NCI-H1092 (cell line): Measurements from ENCODE around the gene MTCH2.
A peak's percentile ranks its signal among the peaks of the same experiment; 100 is the strongest.

Experiments
- DNase-seq: peaks from one replicate; lab custom pipeline; 2025; lab: John Stamatoyannopoulos, UW

The MTCH2 gene

DNA sequence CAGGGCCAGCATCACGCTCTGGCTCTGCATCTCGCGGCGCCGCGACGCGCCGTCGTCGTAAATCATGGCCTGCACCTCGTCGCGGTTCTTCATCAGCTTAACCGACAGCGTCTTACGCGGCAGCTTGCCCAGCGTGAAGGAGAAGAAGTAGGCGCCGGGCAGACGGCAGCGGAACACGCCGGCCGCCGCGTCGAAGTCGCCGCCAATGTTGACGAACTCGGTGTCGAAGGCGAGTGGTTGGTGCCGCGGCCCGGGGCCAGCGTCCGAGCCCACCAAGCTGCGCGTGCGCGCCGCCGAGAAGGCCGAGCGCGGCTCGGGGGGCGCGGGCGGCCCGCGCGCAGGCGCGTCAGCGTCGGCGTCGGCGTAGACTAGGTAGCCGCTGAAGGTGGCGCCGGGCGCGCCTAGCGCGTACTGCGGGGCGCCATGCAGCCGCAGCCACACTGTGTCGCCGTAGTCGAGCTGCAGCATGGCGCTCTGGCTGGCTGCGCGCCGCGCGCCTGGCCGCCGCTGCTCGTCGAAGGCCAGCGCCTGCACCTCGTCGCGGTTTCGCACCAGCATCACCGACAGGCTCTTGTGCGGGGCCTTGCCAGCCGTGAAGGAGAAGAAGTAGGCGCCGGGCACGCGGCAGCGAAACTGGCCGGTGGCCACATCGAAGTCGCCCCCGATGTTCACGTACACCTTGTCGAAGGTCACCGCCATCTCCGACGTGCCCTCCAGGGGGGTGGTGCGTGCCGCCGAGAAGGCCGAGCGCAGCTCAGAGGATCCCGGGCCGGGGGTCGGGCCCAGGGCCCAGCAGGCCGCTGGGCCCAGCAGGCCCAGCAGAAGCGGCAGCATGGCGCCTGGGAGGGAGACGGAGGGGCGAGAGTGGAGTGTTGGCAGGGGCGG, 52.1 kb downstream of the MTCH2 start:
- DNase-seq = no peak

DNA sequence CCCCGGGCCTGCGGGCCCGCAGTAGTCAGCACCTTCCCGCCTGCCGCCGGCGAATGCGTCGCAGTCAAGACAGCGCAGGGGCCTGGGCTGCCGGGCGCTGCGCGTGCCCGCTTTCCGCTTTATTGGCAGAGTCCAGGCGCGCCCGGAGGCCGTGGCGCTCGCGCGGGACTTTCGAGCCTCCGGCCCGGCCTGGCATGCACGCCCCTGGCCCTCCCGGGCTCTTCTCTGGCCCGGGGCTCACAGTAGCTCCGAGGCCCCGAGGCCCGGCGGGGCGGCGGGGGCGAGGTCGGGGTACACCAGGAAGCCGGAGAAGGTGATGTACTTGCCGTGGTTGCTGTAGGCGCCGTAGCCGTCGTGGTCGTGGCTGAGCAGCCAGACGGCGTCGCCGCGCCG, 52.8 kb downstream of the MTCH2 start:
- no peak for DNase-seq

DNA sequence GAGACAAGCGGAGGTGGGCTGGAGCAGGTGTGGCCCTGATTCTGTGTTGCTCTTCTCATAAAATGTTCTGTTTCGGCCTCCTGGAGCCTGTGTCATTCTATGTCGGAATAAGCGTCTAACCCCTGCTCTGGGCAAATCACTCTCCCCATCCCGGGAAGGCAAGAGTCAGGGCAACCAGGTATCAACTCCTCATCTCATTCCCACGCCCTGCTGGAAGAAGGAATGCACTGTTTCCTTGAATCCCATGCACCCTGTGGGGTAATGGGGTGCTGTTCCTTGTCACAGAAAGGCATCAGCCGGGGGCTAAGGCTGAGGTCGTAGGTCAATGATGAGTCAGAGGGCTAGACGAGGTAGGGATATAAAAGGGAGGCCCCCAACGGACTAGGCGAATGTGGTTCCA, 53.2 kb downstream of the MTCH2 start:
- no peak for DNase-seq

DNA sequence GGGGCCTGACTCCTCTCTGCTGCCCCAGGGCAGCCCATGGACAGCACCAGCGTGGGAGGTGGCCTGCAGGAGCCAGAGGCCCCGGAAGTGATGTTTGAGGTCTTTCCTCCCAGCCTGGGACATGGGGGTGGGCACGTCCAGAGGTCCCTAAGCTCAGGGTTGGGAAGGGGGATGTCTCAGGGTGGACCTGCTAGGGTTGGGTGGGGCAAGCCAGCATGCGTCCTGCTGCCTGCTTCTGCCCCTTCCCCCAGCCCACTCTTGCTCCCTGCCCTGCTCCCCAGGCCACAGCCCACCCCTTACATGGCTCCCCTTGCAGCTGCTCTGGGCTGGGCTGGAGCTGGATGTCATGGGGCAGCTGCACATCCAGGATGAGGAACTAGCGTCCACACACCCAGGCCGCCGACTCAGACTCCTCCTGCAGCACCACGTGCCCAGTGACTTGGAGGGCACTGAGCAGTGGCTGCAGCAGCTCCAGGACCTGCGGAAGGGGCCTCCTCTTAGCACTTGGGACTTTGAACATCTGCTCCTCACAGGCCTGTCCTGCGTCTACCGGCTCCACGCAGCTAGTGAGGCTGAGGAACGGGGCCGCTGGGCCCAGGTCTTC, 54.5 kb downstream of the MTCH2 start:
- DNase-seq = no peak

GRCh38 chr11:47587039-47587716, 55.2 kb downstream of the MTCH2 start:
- DNase-seq = no peak

DNA sequence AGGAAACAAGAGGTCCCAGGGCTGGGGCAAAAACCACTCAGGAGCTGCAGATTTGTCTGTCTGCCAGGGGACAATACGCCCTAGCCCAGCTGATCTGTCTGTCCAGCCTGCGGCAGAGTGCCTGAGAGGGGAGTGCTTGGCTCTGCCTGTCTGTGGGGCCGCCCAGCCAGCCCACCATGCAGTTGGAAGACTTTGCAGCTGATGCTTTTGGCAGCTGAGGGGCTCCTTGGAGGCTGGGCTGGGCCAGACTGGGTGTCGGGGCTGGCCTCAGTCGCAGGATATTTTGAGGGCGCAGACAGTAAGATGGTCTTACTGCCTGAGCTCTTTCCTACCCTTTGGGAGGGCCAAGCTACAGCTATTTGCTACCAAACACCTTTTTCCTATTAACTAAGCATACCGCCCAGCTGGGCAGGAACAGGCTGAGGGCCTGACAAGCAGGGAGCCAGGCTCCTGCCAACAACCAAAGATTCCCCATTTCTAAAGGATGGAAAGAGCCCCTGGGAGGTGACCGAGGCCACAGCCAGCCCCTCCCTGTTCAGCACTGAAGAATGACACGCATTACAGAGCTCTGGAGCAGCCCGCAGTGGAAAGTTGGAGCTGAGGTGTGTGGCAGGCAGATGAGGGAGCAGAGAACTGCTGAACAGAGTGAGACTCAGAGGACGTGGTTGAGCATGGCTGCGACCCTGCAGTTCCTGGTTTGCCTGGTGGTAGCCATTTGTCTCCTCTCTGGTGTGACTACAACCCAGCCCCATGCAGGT, 56.1 kb downstream of the MTCH2 start, which contains the start of gene FAM180B:
Gene FAM180B, plus strand, starts transcription at position 581 of the 758 bp plus-strand sequence. Its CDS starts 91 bp downstream, at position 672.
- DNase-seq = no peak

DNA sequence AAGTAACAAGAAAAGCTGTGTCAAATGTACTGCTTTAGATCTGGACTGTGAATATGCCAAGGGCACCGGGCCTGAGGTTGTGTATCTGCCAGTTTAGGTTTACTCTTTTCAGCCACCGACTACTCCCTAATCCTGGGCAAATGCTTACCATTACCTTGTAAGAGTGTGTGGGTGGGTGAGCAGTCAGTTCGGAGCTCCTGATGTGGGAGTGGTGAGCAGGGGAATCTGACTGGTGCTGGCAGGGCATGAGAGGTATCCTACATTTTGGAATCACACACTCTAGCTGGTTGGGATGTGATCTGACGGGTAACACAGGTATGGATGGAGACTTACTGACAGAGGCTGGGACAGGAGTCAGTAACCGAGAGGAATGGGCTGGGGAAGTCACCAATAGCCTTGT, 58.5 kb downstream of the MTCH2 start:
- no peak for DNase-seq

GRCh38 chr11:47578524-47579494, 63.5 kb downstream of the MTCH2 start, which contains the start of the genes KBTBD4 and NDUFS3:
KBTBD4 (minus strand) TSS chr11:47578970; CDS start chr11:47578951, 19 bp downstream.
NDUFS3 (plus strand) TSS chr11:47579074; CDS start chr11:47579092, 18 bp downstream.
- DNase-seq = peak; percentile 85

DNA sequence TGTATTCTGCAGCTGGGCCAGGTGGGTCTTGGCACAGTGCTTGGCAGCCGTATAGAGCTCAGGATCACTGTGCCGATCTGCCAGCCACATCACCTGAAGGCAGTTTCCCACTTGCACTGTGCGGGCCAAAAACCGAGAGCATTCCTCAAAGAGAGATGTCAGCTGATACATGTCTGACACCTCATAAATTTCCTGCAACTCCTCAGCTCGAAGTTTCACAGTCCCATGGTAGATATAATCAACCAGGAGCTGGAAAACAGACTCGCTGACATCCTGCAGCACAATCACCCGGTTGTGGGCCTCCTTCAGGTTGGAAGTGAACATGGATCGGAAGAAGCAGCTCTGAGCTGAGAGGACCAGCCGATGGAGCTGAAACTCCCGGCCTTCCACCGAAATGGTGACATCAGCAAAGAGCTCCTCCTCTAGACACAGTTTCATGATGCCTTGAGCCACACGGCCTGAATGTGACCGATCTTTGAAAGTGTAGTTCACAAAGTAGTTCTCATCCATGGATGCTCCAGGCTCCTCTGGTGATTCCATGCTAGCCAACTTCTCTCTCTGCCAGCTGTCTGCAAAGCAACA, 64.8 kb downstream of the MTCH2 start:
- no peak for DNase-seq

DNA sequence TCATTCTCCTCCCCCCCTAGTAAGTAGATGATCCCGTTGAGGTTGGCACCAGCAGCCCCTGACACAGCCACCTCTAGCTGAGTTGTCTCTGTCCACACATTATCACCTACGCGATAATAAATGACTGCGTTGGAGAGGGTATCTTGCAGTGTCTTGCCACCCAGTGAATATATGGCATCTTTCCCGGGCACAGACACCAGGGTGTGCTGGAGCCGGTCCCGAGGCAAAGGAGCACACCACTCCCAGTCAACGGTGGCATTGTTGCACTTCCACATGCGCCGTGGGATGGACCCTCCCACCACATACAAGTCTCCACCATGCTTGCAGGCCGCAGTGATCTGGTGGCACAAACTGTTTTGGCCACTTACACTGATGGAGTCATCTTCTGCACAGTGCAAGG, 69.0 kb downstream of the MTCH2 start:
- no peak for DNase-seq

DNA sequence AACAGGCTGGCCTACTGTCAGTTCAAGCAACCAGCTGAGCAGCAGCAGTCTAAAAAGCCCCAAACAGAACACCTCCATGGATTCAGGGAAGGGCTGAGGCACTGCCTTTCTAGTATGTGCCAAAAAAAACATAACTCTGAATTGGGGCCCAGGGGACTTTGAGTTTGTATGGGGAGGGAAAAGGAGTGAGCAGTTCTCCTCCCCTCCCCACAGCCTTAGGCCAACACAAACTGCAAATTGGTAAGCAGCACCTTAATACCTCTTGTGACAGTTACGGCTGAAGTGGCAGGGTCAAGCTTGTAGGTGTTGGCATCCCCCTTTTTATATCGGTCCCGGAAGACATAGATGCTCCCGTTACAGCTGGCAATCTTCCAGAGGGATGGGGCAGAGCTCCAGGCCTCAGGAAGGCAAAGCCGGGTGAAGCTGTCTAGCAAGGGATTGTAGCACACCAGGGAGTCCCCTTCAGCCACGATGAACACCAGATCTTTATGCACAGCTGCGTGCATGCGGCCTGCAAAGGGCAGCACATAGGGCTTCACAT, 69.6 kb downstream of the MTCH2 start:
- DNase-seq = peak; percentile 33

DNA sequence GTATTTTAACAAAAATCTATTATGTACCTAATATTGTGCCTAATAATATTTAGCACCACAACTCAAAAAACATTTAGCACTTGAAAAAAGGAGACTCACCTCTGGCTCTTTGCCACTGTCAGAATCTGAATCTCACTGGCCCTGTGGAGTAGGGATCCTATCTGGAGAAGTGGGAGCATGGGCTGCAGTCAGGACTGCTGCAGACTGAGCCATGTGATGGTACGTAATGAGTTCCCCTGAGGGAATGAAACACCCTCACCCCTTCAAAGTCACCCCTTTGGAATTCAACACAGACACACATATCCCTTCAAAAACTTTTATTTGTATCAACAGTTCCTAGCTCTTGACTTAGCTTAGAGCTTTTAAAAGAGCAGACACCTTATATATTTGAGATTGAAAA, 70.5 kb downstream of the MTCH2 start:
- DNase-seq = no peak

DNA sequence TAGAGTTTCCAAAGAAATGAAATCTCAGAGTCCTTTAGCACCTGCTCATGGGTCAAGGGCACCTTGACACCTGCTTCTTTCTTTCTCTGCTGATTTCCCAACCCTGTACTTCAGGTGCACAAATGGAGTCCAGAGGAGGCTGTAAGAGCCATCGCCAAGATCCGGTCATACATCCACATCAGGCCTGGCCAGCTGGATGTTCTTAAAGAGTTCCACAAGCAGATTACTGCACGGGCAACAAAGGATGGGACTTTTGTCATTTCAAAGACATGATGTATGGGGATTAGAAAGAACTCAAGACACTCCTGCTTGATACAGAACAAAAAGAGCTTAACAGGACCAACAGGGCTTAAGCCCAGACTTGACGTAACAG, 71.0 kb downstream of the MTCH2 start:
- no peak for DNase-seq

DNA sequence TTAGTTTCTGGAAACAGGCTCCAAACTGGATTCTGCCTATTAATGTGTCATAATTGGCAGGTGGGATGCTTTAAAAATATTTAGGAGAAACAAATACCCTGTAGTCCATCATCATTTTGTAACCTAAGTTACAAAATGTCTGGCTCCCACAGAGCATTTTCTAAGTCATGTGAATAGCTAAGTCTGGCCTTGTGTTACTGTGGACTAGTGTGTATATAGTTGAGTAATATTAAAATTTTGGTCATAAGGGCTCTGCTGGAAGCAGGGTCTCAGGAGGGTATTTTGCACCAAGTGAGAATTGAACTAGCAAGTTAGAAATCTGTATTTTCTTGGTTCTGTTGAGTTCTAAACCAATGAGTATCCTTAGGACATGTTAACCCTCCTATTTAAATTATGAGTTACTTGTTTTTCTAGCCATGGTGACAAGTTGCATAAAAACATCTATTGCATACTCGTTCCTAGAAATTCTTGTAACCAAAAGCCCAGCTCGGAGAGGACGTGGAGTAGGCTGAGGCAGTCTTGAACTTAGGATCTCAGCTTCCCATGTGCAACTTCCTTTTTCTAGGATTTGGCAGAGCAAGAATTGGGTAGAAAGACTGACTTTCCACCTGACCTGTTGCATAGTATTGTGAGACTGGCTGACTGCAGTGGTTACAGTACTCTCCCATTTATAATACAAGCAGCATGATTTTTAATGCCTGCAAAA, 71.6 kb downstream of the MTCH2 start:
- DNase-seq = no peak

- DNase-seq = no peak
Observed at GRCh38 chr11:47569646-47570045, 72.7 kb downstream of the MTCH2 start.
